ENCODE data around the gene CCDC6. TPM values are rescaled to one million over a fixed set of nuclear protein-coding genes. Genes with fewer than 3 reads are reported as not detected.

The CCDC6 gene
- total and polyA plus RNA-seq, 9 of the 15 experiments (the other 6 are each of a cell fraction or from before 2014, with no cell fraction given): 10.4 to 41.0 (median 20.9) TPM

DNA sequence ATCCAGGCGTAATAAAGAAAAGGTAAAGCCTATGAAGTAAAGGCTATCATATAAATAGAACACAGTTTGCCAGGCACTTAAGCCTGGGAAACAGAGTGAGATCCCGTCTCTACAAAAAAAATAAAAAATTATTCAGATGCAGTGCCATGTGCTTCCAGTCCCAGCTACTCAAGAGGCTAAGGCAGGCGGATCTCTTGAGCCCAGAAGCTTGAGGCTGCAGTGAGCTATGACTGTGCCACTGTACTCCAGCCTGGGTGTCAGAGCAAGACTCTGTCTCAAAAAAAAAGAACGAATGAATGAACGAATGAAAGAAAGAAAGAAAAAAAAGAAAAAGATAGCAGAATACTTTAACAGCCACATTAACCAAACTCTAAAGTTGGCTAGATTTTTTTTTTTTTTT lies 85.9 kb downstream of the CCDC6 start:
- Histone ChIP-seq H3K79me2 (ENCODE audit: control insufficient read depth, insufficient read depth, low read length) (no peaks in the 10 kb centered on the region; the same call in 1 of the 3 replicates), H3K9me1 (ENCODE audit: control insufficient read depth, insufficient read depth, low read length) (no peaks in the 10 kb centered on the region), H3K4me1 (replicated peaks in 1 of 2; ENCODE audit: control insufficient read depth in 2 of 2, insufficient read depth in 2 of 2, low read length in 2 of 2) (no peaks in the 10 kb centered on the region), H4K20me1 (replicated peaks; ENCODE audit: control insufficient read depth, insufficient read depth, low read length) (no peaks in the 10 kb centered on the region), H2AFZ (ENCODE audit: low read depth, low read length) (no peak overlapping the region), H3K27ac (ENCODE audit: extremely low read depth, low read depth, low read length) (no peak overlapping the region), H3K4me3 (no peak overlapping the region), H3K9me3 (replicated peaks; ENCODE audit: control insufficient read depth, insufficient read depth, low read depth, low read length) (no peaks in the 10 kb centered on the region), H3K36me3 (ENCODE audit: control insufficient read depth, insufficient read depth, low read length) (peaks cover 10% of the 10 kb centered on the region; the same call in 1 of the 3 replicates), H3K4me2 (ENCODE audit: insufficient read depth, low read length) (no peak overlapping the region), H3K9ac (ENCODE audit: insufficient read depth in 1 of 2, low read depth in 2 of 2, low read length in 2 of 2) (no peak overlapping the region), H3K27me3 (ENCODE audit: control insufficient read depth in 2 of 2, insufficient read depth in 2 of 2, low read length in 2 of 2) (no peaks in the 10 kb centered on the region)
- ChIA-PET CTCF (ENCODE audit: low intra/inter-chr PET ratio) (no interaction called here), POLR2A (no interaction called here)
- DNase-seq (ENCODE audit: extremely low read depth in 1 of 4, low spot score in 3 of 4) (no peak), FAIRE-seq (no peak), ATAC-seq (no peak)
- no TSS peak for BruUV-seq (replicated peaks)
- WGBS (ENCODE audit: insufficient coverage, low coverage, missing lambda C conversion rate): 90% methylated on average over 5 of the region's 5 CpGs
- in situ Hi-C loops (cut with MboI) (loop anchor here (25.0 kb wide), 2 partner anchors 858 to 1033 kb away; no protein-coding TSS in a partner anchor), intact Hi-C loops (cut with micrococcal nuclease) (no loop called here)
- TF ChIP-seq, protein P1, sequence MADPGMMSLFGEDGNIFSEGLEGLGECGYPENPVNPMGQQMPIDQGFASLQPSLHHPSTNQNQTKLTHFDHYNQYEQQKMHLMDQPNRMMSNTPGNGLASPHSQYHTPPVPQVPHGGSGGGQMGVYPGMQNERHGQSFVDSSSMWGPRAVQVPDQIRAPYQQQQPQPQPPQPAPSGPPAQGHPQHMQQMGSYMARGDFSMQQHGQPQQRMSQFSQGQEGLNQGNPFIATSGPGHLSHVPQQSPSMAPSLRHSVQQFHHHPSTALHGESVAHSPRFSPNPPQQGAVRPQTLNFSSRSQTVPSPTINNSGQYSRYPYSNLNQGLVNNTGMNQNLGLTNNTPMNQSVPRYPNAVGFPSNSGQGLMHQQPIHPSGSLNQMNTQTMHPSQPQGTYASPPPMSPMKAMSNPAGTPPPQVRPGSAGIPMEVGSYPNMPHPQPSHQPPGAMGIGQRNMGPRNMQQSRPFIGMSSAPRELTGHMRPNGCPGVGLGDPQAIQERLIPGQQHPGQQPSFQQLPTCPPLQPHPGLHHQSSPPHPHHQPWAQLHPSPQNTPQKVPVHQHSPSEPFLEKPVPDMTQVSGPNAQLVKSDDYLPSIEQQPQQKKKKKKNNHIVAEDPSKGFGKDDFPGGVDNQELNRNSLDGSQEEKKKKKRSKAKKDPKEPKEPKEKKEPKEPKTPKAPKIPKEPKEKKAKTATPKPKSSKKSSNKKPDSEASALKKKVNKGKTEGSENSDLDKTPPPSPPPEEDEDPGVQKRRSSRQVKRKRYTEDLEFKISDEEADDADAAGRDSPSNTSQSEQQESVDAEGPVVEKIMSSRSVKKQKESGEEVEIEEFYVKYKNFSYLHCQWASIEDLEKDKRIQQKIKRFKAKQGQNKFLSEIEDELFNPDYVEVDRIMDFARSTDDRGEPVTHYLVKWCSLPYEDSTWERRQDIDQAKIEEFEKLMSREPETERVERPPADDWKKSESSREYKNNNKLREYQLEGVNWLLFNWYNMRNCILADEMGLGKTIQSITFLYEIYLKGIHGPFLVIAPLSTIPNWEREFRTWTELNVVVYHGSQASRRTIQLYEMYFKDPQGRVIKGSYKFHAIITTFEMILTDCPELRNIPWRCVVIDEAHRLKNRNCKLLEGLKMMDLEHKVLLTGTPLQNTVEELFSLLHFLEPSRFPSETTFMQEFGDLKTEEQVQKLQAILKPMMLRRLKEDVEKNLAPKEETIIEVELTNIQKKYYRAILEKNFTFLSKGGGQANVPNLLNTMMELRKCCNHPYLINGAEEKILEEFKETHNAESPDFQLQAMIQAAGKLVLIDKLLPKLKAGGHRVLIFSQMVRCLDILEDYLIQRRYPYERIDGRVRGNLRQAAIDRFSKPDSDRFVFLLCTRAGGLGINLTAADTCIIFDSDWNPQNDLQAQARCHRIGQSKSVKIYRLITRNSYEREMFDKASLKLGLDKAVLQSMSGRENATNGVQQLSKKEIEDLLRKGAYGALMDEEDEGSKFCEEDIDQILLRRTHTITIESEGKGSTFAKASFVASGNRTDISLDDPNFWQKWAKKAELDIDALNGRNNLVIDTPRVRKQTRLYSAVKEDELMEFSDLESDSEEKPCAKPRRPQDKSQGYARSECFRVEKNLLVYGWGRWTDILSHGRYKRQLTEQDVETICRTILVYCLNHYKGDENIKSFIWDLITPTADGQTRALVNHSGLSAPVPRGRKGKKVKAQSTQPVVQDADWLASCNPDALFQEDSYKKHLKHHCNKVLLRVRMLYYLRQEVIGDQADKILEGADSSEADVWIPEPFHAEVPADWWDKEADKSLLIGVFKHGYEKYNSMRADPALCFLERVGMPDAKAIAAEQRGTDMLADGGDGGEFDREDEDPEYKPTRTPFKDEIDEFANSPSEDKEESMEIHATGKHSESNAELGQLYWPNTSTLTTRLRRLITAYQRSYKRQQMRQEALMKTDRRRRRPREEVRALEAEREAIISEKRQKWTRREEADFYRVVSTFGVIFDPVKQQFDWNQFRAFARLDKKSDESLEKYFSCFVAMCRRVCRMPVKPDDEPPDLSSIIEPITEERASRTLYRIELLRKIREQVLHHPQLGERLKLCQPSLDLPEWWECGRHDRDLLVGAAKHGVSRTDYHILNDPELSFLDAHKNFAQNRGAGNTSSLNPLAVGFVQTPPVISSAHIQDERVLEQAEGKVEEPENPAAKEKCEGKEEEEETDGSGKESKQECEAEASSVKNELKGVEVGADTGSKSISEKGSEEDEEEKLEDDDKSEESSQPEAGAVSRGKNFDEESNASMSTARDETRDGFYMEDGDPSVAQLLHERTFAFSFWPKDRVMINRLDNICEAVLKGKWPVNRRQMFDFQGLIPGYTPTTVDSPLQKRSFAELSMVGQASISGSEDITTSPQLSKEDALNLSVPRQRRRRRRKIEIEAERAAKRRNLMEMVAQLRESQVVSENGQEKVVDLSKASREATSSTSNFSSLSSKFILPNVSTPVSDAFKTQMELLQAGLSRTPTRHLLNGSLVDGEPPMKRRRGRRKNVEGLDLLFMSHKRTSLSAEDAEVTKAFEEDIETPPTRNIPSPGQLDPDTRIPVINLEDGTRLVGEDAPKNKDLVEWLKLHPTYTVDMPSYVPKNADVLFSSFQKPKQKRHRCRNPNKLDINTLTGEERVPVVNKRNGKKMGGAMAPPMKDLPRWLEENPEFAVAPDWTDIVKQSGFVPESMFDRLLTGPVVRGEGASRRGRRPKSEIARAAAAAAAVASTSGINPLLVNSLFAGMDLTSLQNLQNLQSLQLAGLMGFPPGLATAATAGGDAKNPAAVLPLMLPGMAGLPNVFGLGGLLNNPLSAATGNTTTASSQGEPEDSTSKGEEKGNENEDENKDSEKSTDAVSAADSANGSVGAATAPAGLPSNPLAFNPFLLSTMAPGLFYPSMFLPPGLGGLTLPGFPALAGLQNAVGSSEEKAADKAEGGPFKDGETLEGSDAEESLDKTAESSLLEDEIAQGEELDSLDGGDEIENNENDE (IDR thresholded peaks at IDR 0.05; ENCODE audit: low read depth, low read length): no peak
- TF ChIP-seq, protein P2, sequence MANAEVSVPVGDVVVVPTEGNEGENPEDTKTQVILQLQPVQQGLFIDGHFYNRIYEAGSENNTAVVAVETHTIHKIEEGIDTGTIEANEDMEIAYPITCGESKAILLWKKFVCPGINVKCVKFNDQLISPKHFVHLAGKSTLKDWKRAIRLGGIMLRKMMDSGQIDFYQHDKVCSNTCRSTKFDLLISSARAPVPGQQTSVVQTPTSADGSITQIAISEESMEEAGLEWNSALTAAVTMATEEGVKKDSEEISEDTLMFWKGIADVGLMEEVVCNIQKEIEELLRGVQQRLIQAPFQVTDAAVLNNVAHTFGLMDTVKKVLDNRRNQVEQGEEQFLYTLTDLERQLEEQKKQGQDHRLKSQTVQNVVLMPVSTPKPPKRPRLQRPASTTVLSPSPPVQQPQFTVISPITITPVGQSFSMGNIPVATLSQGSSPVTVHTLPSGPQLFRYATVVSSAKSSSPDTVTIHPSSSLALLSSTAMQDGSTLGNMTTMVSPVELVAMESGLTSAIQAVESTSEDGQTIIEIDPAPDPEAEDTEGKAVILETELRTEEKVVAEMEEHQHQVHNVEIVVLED (CRISPR knock-in tag; IDR thresholded peaks at IDR 0.05): no peak
- TF ChIP-seq RBM34 (IDR thresholded peaks at IDR 0.05; ENCODE audit: borderline replicate concordance, insufficient read depth, low read length): no peak
- TF ChIP-seq ZNF354B (CRISPR knock-in tag; IDR thresholded peaks at IDR 0.05): no peak
- TF ChIP-seq, protein P3, sequence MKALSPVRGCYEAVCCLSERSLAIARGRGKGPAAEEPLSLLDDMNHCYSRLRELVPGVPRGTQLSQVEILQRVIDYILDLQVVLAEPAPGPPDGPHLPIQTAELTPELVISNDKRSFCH (CRISPR knock-in tag; IDR thresholded peaks at IDR 0.05): no peak
- TF ChIP-seq, protein P3 (tag; IDR thresholded peaks at IDR 0.05): no peak
- no peak for TF ChIP-seq DDX20 (tag; IDR thresholded peaks at IDR 0.05; ENCODE audit: low read depth)
- TF ChIP-seq, protein P4, sequence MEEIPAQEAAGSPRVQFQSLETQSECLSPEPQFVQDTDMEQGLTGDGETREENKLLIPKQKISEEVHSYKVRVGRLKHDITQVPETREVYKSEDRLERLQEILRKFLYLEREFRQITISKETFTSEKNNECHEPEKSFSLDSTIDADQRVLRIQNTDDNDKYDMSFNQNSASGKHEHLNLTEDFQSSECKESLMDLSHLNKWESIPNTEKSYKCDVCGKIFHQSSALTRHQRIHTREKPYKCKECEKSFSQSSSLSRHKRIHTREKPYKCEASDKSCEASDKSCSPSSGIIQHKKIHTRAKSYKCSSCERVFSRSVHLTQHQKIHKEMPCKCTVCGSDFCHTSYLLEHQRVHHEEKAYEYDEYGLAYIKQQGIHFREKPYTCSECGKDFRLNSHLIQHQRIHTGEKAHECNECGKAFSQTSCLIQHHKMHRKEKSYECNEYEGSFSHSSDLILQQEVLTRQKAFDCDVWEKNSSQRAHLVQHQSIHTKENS (CRISPR knock-in tag; IDR thresholded peaks at IDR 0.05): no peak
